PC-9 (cell line): ENCODE measurements around the gene FCHO2.

Experiments
- EZH2 ChIP-seq: fragments of 200-600 bp; sonication (generic); IDR thresholded peaks from 2 replicates; pipeline ENCODE4 v1.8.0; 2017; ENCODE audit warnings: antibody characterized with exemption, low read depth
- TF ChIP-seq, protein P1 (sequence below): fragments of 200-600 bp; sonication (generic); conservative IDR thresholded peaks from 2 replicates; pipeline ENCODE4 v1.6.1; 2017; ENCODE audit warnings: mixed run types, antibody characterized with exemption, mild to moderate bottlenecking, moderate library complexity

DNA sequence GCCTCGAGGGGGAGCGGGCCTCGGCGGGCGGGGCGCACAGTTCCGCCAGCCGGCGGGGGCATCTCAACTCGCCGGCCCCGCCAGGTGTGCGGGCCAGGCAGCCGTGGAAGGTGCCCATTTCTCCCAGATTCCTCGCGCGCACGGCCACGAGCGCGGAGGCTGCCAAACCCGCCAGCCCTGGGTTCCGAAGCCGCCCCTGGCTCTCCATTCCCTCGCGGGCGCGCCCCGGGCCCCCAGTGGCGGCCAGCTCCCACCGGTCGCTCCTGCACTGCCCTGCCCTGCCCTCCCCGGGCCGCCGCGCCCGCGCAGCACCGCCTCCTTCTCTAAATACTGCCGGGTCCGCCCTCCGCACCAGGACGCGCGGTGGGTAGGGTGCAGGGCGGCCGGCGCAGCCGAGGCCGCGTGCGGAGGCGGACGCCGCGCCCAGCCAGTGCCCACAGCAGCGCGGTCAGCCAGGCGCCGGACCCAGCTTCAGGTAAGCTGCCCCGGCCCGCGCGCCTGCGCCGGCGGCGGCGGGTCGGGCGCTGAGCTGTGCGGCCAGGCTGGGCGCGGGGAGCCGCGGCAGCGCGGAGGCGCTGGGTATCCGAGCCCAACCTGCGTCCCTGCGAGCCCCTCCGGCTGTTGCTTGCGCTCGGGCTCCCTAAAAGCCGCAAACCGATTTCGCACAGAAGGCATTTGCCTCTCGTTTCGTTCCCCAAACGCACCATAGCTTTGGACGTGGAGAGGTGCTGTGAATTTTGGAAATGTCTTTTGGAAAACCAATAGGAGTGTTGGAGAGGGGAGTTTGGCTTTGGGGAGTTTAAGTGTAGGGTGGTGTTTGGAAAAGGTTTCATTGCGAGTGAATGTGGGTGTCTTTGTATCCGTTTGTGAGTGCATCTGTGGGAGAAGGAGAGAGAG is 164.6 kb downstream of the FCHO2 start, which contains the start of gene TMEM171:
- TF ChIP-seq, protein P1, sequence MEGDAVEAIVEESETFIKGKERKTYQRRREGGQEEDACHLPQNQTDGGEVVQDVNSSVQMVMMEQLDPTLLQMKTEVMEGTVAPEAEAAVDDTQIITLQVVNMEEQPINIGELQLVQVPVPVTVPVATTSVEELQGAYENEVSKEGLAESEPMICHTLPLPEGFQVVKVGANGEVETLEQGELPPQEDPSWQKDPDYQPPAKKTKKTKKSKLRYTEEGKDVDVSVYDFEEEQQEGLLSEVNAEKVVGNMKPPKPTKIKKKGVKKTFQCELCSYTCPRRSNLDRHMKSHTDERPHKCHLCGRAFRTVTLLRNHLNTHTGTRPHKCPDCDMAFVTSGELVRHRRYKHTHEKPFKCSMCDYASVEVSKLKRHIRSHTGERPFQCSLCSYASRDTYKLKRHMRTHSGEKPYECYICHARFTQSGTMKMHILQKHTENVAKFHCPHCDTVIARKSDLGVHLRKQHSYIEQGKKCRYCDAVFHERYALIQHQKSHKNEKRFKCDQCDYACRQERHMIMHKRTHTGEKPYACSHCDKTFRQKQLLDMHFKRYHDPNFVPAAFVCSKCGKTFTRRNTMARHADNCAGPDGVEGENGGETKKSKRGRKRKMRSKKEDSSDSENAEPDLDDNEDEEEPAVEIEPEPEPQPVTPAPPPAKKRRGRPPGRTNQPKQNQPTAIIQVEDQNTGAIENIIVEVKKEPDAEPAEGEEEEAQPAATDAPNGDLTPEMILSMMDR, result no peak
- TF ChIP-seq EZH2, result no peak
